Psoas muscle (tissue), 8 donors: ENCODE results near the gene CNTNAP2. TPM values are rescaled to one million over a fixed set of nuclear protein-coding genes. Genes with fewer than 3 reads are reported as not detected.
"Not testable (repeated sequence)": the region's sequence is repeated elsewhere in the genome, so short reads cannot be mapped to it uniquely, and the experiment has no call there.

Experiments
- ATAC-seq, 4 donors: fragments of 200-7000 bp; cut with Tn5 transposase; one replicate each; pipeline ENCODE4 v1.9.1; 2020; ENCODE audit warnings: moderate library complexity in 3 of 4, mild to moderate bottlenecking in 2 of 4
- DNase-seq, 2 donors: peaks; one replicate each; pipeline ENCODE4 v3.0.0-alpha.2; 2020
- H3K27ac ChIP-seq: fragments of 200-600 bp; one replicate; pipeline ENCODE4 v1.8.0; 2022
- H3K27me3 ChIP-seq, 3 donors: fragments of 200-600 bp in 1 of 3; one replicate each; pipeline versions ENCODE4 v1.6.1 to v1.8.0; 2013 to 2022; ENCODE audit warnings: low read length in 2 of 3, mild to moderate bottlenecking in 2 of 3, moderate library complexity in 1 of 3; ENCODE audit not compliant: insufficient read depth in 3 of 3
- H3K36me3 ChIP-seq, 2 donors: fragments of 200-600 bp in 1 of 2; one replicate each; pipeline versions ENCODE4 v1.6.1 to v1.8.0; 2013 to 2022; ENCODE audit warnings: low read depth in 1 of 2, mild to moderate bottlenecking in 1 of 2, moderate library complexity in 1 of 2; ENCODE audit not compliant: insufficient read depth in 1 of 2
- H3K4me1 ChIP-seq: fragments of 200-600 bp; one replicate; pipeline ENCODE4 v1.8.0; 2022
- H3K4me3 ChIP-seq: fragments of 200-600 bp; one replicate; pipeline ENCODE4 v1.8.0; 2022; ENCODE audit warnings: mild to moderate bottlenecking
- H3K9me3 ChIP-seq: fragments of 200-600 bp; one replicate; pipeline ENCODE4 v1.8.0; 2022
- WGBS, 3 donors: extraction: QIAGEN DNeasy Blood & Tissue Kit; methylation state at CpG; one replicate each; pipeline versions ENCODE4 v1.1.6 to v1.1.7; 2013; 5-methylcytosine and 5-hydroxymethylcytosine counted together
- intact Hi-C, 2 donors: fragments of 100-400 bp; cut with DNase I; formaldehyde crosslinking; loops; one replicate each; pipeline versions ENCODE4 v1.11.0 to v1.14.2; 2022
- polyA plus RNA-seq, 3 donors: library from polyadenylated mRNA; stranded (reverse); fragments of 200-250 nt; gene quantifications; one replicate each; pipeline ENCODE4 v1.2.3, GENCODE V29; 2013
- total RNA-seq, 4 donors: library from RNA; stranded (reverse); fragmentation: NEBNext Ultra II Directional in 2 of 4; extraction: Animal tissue kit (Norgen Biotek cat#: 25700) in 2 of 4; gene quantifications; one replicate each; pipeline versions ENCODE4 v1.2.1 to v1.2.4, GENCODE V29; 2021 to 2023
- TF ChIP-seq, protein P1 (sequence below): fragments of 200-600 bp; IDR thresholded peaks from one replicate; pipeline ENCODE4 v1.8.0; 2022; ENCODE audit warnings: antibody characterized with exemption
- donor health status: healthy with polysubstance abuse.
- donor health status: DM: no; HTN: no; CAD: no; lungs with moderate emphysema.
- donor health status: Bipolar disorder and iron deficiency.
- donor health status: healthy.
- donor health status: DM: yes; HTN: yes; CAD: no.
- donor health status: DM: no; HTN: no; CAD: no.
- donor health status: DM: no; HTN: no; CAD: no.
- donor health status: DM: yes; HTN: yes; CAD: no.

Gene CNTNAP2
- total and polyA plus RNA-seq, 7 donors: 0.01 to 0.13 TPM; not detected in 5

DNA sequence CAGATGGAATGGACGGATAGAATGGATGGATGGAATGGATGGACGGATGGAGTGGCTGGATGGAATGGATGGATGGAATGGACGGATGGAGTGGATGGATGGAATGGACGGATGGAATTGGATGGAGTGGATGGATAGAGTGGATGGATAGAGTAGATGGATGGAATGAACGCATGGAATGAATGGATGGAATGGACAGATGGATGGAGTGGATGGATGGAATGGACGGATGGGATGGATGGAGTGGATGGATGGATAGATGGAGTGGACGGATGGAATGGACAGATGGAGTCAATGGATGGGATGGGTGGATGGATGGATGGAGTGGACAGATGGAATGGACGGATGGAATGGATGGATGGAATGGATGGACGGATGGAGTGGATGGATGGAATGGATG lies 2214.2 kb downstream of the CNTNAP2 start:
- WGBS, 3 donors: 90 to 96% (median 95%) methylated on average over 9 of the region's 9 CpGs
- H3K27me3 ChIP-seq: peaks cover 0 to 11% (median 0%) of the 10 kb centered on the region in 3 donors
- ATAC-seq: no peak
- TF ChIP-seq, protein P1, sequence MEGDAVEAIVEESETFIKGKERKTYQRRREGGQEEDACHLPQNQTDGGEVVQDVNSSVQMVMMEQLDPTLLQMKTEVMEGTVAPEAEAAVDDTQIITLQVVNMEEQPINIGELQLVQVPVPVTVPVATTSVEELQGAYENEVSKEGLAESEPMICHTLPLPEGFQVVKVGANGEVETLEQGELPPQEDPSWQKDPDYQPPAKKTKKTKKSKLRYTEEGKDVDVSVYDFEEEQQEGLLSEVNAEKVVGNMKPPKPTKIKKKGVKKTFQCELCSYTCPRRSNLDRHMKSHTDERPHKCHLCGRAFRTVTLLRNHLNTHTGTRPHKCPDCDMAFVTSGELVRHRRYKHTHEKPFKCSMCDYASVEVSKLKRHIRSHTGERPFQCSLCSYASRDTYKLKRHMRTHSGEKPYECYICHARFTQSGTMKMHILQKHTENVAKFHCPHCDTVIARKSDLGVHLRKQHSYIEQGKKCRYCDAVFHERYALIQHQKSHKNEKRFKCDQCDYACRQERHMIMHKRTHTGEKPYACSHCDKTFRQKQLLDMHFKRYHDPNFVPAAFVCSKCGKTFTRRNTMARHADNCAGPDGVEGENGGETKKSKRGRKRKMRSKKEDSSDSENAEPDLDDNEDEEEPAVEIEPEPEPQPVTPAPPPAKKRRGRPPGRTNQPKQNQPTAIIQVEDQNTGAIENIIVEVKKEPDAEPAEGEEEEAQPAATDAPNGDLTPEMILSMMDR: no peak
- intact Hi-C loops: no loop called here
- H3K36me3 ChIP-seq: no peaks in the 10 kb centered on the region
- H3K27ac ChIP-seq: no peak overlapping the region
- H3K4me1 ChIP-seq: no peaks in the 10 kb centered on the region
- H3K9me3 ChIP-seq: no peaks in the 10 kb centered on the region
- H3K4me3 ChIP-seq: no peak overlapping the region
- no peak for DNase-seq

DNA sequence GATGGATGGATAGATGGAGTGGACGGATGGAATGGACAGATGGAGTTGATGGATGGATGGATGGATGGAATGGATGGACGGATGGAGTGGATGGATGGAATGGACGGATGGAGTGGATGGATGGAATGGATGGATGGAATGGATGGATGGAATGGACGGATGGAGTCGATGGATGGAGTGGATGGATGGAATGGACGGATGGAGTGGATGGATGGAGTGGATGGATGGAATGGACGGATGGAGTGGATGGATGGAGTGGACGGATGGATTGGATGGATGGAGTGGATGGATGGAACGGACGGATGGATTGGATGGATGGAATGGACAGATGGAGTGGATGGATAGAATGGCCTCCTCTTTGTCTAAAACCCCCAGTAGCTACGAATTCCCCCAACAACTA lies 2214.9 kb downstream of the CNTNAP2 start:
- H3K27ac ChIP-seq, H3K9me3 ChIP-seq, ATAC-seq, intact Hi-C loops, H3K4me1 ChIP-seq, H3K4me3 ChIP-seq, DNase-seq, H3K36me3 ChIP-seq: not testable (repeated sequence)
- 80 to 81% (median 81%) methylated on average over 11 of the region's 11 CpGs for whole genome bisulfite sequencing, 3 donors
- H3K27me3 ChIP-seq: peaks cover 0 to 17% (median 0%) of the 10 kb centered on the region in 3 donors

DNA sequence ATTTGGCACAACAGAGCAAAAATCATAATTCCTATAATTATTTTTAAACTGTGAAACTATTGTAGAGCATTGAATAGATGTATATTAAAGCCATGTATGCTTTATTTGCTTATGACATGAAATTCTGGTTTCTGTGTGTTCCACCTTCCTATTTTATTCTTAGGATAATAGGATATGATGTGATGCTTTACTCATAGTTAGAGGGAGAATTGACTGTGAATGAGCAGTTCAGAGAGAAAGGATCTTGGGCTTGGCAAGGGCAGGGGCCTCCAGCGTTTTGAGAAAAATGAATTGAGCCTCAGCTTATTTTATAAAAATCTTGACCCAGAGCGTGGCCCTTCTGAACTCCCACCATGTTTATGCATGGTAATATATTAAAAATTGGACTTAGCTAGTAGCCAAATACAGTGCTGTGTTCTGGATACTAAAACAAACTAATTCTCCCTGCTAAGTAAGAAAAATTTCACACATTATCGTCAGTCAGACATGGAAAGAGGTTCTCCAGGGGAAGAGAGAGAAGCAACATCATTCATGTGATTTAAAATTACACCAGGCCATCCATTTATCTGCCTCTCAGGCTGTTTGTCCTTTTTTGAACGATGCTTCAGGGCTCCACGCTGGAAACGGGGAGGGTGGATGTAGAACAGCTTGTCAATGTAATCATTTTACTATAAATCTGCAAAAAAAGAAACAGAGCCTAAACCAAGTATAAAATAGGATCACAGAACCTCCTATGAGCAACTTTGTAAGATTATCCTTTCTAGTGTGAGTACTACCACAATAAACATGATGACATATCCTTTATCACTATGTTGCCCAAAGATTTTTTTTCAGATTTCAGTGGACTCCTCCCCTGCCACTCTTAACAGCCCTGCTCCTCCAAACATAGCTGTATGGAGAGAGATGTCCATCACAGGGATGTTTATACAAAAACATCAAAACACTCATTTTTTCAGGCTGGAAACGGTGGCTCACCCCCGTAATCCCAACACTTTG lies 2215.9 kb downstream of the CNTNAP2 start:
- Histone ChIP-seq H3K27ac (no peak overlapping the region), H3K4me1 (no peaks in the 10 kb centered on the region), H3K9me3 (no peaks in the 10 kb centered on the region), H3K27me3 (peaks cover 0 to 27% (median 2%) of the 10 kb centered on the region in 3 donors), H3K36me3 (no peaks in the 10 kb centered on the region), H3K4me3 (no peak overlapping the region)
- intact Hi-C loops: no loop called here
- TF ChIP-seq, protein P1: no peak
- no peak for ATAC-seq
- 67 to 75% (median 70%) methylated on average over 8 of the region's 8 CpGs for WGBS, 3 donors
- DNase-seq: no peak

DNA sequence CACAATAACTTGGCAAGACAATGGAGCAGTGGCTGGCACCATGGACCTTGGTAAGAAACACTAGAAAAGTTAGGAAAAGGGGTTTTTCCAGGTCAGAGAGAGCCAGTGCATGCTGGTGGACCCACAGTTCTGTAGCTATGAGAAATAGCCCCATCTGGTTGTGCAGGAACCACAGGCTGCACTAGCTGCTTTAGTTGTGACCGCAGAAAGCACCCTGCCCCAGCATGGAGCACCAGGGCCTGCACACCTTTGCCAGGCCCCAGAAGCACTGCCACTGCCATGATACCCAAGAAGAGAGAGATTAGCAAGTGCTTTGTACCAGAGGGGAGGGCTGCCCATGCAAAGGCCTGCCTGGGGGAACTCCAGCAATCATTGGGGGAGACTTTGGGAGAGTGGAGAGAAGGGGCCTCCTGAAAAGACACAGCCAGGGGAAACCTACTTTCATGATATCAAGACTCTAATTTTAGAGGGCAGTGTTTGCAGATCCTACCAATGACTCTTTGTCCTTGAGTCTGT lies 2217.9 kb downstream of the CNTNAP2 start:
- Histone ChIP-seq H3K9me3 (no peaks in the 10 kb centered on the region), H3K4me3 (no peak overlapping the region), H3K4me1 (no peaks in the 10 kb centered on the region), H3K36me3 (no peaks in the 10 kb centered on the region), H3K27me3 (peaks cover 0 to 40% (median 8%) of the 10 kb centered on the region in 3 donors), H3K27ac (no peak overlapping the region)
- ATAC-seq (no peak), DNase-seq (no peak)
- WGBS, 3 donors: 83 to 100% (median 89%) methylated on average over 1 of the region's 1 CpG
- intact Hi-C loops: no loop called here
- TF ChIP-seq, protein P1: no peak

DNA sequence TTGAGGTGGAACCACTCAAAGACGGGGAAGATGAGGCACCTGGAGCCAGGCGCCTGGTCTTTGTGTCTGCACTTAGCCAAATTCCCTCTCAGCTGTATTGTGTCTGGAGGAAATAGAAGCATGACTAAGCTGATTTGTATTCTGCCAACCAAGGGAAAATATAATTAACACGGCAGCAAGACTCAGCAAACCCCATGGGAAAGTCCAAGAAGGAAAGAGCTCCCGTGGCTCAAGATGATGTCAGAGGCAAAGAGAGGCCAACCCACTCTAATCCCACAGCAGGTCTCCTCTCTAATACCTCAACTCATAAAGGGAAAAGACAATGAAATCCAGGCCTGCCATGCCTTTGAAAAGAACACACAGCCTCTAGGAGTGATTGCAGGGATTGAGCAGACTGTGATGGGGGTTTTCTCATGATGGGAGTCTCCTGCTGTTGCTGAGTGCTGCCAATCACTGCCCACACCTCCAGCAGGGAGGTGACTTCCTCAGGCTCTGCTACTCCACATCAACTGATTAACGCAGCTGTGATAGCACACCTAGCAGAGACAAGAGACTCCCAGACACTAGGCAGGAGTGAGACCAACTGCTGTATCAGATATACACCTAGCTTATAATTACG lies 2218.5 kb downstream of the CNTNAP2 start:
- 32 to 35% (median 32%) methylated on average over 6 of the region's 6 CpGs for WGBS, 3 donors
- no peaks in the 10 kb centered on the region for H3K36me3 ChIP-seq
- H3K4me3 ChIP-seq: no peak overlapping the region
- ATAC-seq: no peak
- H3K27ac ChIP-seq: no peak overlapping the region
- TF ChIP-seq, protein P1: no peak
- DNase-seq: no peak
- H3K9me3 ChIP-seq: no peaks in the 10 kb centered on the region
- H3K27me3 ChIP-seq: peaks cover 0 to 45% (median 11%) of the 10 kb centered on the region in 3 donors
- intact Hi-C loops: no loop called here
- no peaks in the 10 kb centered on the region for H3K4me1 ChIP-seq
